GM19023 (cell line): ENCODE data around the gene ACMSD.

Source experiments
- ATAC-seq: cut with Tn5 transposase; IDR thresholded peaks from one replicate; pipeline ENCODE4 v1.9.1; 2021; ENCODE audit warnings: mild to moderate bottlenecking, moderate library complexity; ENCODE audit not compliant: unreplicated experiment

Gene ACMSD

GRCh38 chr2:134943540-134943939 lies 105.1 kb downstream of the ACMSD start:
- no peak for ATAC-seq

DNA sequence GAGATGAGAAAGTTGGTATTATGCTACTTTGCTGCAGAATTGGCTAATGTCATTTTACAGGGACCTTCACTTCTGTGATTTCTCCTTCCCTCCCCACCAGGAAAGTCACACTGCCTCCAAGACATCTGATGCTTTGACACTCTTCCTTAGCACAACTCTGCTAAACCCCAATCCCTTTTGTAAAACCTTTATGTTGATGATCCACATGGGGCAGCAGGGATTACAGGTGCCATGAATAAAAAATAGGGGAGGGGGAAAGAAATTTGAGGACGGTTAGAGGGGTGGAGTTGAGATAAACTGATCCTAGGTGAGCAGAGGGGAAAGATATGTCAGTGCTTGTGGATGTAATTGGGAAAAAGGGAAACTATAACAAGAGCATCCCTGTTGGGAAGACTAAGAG lies 106.6 kb downstream of the ACMSD start:
- ATAC-seq: no peak

DNA sequence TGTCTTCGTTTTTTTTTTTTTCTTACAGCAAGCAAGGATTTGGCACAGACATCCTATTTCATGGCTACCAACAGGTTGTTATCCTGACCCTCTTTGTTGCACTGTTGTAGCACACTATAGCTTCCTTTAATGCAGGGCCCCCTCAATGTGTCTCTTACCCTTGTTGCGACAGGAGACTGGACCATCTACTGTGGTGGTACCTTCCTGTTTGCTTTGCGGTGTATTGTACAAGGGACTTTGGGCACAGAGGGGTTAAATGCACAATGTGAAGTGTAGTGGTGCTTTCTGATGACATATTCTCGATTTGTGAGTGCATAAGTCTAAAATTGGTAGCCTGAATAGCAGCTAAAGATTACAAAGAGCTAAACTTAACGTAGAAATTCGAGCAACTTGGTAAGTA lies 107.7 kb downstream of the ACMSD start:
- no peak for ATAC-seq

GRCh38 chr2:134949981-134950708 lies 111.7 kb downstream of the ACMSD start:
- ATAC-seq: no peak

DNA sequence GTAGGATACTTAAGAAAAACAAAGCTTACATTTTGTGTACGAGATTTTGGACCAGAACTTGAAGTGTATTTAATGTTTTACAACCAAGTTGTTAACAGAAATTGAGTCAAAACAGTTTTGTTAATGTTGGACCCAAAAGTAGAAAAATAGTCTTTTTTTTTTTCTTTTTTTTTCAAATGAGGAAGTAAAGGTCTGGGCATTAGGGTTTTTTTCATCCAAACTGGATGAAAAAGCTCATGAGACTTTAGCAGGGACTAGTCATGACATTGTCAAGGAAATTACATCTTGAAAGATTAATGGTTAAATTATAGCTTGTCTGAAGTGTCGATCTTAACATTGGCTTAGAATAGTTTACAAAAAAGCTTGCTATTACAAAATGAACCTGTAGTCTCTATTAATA lies 112.5 kb downstream of the ACMSD start:
- no peak for ATAC-seq
